ENCODE results near the gene OR9I1. TPM values are rescaled to one million over a fixed set of nuclear protein-coding genes. Genes with fewer than 3 reads are reported as not detected.

OR9I1 gene
- total and polyA plus RNA-seq, 2 donors (not counting 3 experiments of a cell fraction or from before 2014, with no cell fraction given), result not detected

DNA sequence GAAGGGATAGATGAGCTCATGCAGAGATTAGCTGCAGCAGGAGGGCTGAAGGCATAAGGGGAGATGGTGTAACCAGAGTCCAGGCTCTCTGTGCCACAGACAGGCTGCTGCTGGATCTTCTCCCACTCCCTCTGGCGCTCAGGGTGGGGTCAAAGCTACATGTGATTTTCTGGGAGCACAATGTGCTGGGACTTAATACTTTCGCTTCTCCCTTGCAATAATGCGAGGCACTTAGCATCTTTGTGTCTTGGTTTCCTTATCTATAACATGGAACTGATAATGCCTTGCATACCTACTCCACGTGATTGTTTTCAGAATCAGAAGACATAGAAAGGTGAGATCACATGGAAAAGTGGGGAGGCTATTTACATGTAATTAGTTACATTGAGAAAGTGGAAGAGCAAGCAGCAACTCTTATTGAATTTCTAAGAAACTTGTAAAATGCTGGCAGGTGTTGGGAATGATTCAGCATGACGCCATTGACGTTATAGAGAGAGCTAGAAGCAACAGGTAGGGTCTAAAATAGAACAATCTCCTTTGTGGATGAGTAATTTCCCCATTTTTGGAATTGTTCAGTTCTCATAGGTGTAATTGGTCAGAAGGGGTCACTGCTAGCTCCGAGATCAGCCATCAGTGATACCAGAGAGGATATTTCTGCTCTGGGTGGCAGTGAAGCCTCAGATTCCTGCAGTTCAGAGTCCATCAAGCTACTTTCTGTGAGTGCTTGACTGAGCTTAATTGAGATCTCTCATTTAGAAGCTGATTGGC lies 8.2 kb upstream of the OR9I1 start:
- Histone ChIP-seq H3K27me3 (ENCODE audit: control insufficient read depth in 2 of 2, insufficient read depth in 2 of 2, low read length in 2 of 2) (no peaks in the 10 kb centered on the region), H3K79me2 (ENCODE audit: control insufficient read depth, insufficient read depth, low read length) (no peaks in the 10 kb centered on the region), H3K36me3 (ENCODE audit: control insufficient read depth in 2 of 2, extremely low read depth in 1 of 2, insufficient read depth in 2 of 2, low read length in 2 of 2) (no peaks in the 10 kb centered on the region), H3K27ac (ENCODE audit: insufficient read depth, low read depth, low read length) (no peak overlapping the region), H3K9ac (replicated peaks; ENCODE audit: extremely low read depth, insufficient read depth, low read length) (no peak overlapping the region), H3K4me3 (replicated peaks in 1 of 3; ENCODE audit: insufficient read depth in 1 of 3, low read depth in 1 of 3, low read length in 3 of 3) (no peak overlapping the region), H2AFZ (ENCODE audit: low read depth, low read length) (no peak overlapping the region), H3K9me1 (replicated peaks; ENCODE audit: control insufficient read depth, extremely low read depth, insufficient read depth, low read length) (no peaks in the 10 kb centered on the region), H3K4me1 (ENCODE audit: control insufficient read depth, extremely low read depth, insufficient read depth, low read length) (no peaks in the 10 kb centered on the region), H3K9me3 (replicated peaks; ENCODE audit: control insufficient read depth, insufficient read depth, low read length) (no peaks in the 10 kb centered on the region), H3K4me2 (ENCODE audit: insufficient read depth, low read length) (no peak overlapping the region), H4K20me1 (replicated peaks; ENCODE audit: control insufficient read depth, extremely low read depth, insufficient read depth, low read length) (no peaks in the 10 kb centered on the region)
- DNase-seq (ENCODE audit: low read depth, low spot score) (no peak), FAIRE-seq (no peak)
- TF ChIP-seq, protein P1, sequence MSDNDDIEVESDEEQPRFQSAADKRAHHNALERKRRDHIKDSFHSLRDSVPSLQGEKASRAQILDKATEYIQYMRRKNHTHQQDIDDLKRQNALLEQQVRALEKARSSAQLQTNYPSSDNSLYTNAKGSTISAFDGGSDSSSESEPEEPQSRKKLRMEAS (IDR thresholded peaks at IDR 0.05; ENCODE audit: insufficient read depth, insufficient read length), result no peak
- TF ChIP-seq EZH2 (IDR thresholded peaks at IDR 0.05; ENCODE audit: borderline replicate concordance, low read depth, low read length, severe bottlenecking) (no peak), MYC (IDR thresholded peaks at IDR 0.05; ENCODE audit: low read depth, low read length) (no peak), POLR2AphosphoS5 (IDR thresholded peaks at IDR 0.05; ENCODE audit: insufficient read depth, low read depth, low read length) (no peak), POLR2A (IDR thresholded peaks at IDR 0.05; ENCODE audit: low read depth, low read length) (no peak), FOS (IDR thresholded peaks at IDR 0.05; ENCODE audit: borderline replicate concordance, insufficient read depth, low read length) (no peak), GATA2 (IDR thresholded peaks at IDR 0.05; ENCODE audit: insufficient read depth, insufficient read length, low read depth, low read length) (no peak), JUN (IDR thresholded peaks at IDR 0.05; ENCODE audit: borderline replicate concordance, insufficient read depth, insufficient read length, low read depth) (no peak)
- TF ChIP-seq, protein P2, sequence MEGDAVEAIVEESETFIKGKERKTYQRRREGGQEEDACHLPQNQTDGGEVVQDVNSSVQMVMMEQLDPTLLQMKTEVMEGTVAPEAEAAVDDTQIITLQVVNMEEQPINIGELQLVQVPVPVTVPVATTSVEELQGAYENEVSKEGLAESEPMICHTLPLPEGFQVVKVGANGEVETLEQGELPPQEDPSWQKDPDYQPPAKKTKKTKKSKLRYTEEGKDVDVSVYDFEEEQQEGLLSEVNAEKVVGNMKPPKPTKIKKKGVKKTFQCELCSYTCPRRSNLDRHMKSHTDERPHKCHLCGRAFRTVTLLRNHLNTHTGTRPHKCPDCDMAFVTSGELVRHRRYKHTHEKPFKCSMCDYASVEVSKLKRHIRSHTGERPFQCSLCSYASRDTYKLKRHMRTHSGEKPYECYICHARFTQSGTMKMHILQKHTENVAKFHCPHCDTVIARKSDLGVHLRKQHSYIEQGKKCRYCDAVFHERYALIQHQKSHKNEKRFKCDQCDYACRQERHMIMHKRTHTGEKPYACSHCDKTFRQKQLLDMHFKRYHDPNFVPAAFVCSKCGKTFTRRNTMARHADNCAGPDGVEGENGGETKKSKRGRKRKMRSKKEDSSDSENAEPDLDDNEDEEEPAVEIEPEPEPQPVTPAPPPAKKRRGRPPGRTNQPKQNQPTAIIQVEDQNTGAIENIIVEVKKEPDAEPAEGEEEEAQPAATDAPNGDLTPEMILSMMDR (IDR thresholded peaks at IDR 0.05; ENCODE audit: extremely low read depth in 1 of 2, insufficient read depth in 1 of 2, low read depth in 1 of 2, low read length in 2 of 2), result no peak
- dilution Hi-C loops (cut with MboI; ENCODE audit: extremely low pct_ligation_motif_present, low sequenced_read_pairs), result no loop called here
- POLR2A ChIA-PET, result interaction anchor here (0.5 kb wide), 1 partner anchor 1557 kb away, joined by 4 read pairs; no protein-coding TSS in a partner anchor
- BruUV-seq (replicated peaks), result no TSS peak
- intact Hi-C loops (cut with micrococcal nuclease), result no loop called here
- CTCF ChIA-PET, result interaction anchor here (1.8 kb wide), 1 partner anchor 391 kb away, joined by 3 read pairs; no protein-coding TSS in a partner anchor
